ENCODE measurements around the gene EFCAB14. TPM values are rescaled to one million over a fixed set of nuclear protein-coding genes. Genes with fewer than 3 reads are reported as not detected.
"Not testable (repeated sequence)": the region's sequence is repeated elsewhere in the genome, so short reads cannot be mapped to it uniquely, and the experiment has no call there.

Gene EFCAB14
- total RNA-seq, 1 experiment from 2014 or later: 95.4 TPM

DNA sequence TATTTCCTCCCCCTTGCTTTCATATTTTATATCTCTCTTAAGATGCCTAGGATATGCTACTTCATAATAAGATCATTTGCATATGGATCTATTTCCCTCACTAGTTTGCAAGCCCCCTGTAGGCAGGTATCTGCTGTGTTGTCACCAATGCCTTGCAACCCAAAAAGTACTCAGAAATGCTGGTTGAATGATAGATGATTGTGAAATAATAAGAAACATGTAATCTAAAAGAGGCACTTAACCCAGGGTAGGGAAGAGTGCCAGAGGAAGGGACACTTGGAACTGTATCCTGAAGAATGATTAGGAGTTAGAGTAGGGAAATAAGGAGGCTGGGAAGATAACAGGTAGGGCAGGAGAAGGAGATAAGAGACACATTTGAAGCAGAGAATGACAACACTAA lies 63.1 kb downstream of the EFCAB14 start:
- Histone ChIP-seq H3K27me3 (ENCODE audit: insufficient read depth, low read depth) (no peaks in the 10 kb centered on the region), H3K27ac (no peak overlapping the region), H3K4me1 (replicated peaks; ENCODE audit: insufficient read depth) (0 out of 2 replicates have a peak, but pooled peaks cover 4% of the 10 kb centered on the region), H3K79me2 (ENCODE audit: low read depth) (no peaks in the 10 kb centered on the region), H3K36me3 (ENCODE audit: low read depth) (peaks cover 14% of the 10 kb centered on the region; the same call in 1 of the 2 replicates), H3K4me3 (no peak overlapping the region), H2AFZ (no peak overlapping the region), H3F3A (ENCODE audit: insufficient read depth, low read depth) (peaks cover 11% of the 10 kb centered on the region; the same call in 1 of the 2 replicates), H4K20me1 (ENCODE audit: insufficient read depth) (no peaks in the 10 kb centered on the region), H3K4me2 (no peak overlapping the region), H3K9me3 (ENCODE audit: insufficient read depth, low read depth) (no peaks in the 10 kb centered on the region), H3K9me2 (ENCODE audit: insufficient read depth) (no peaks in the 10 kb centered on the region)
- TF ChIP-seq, protein P1, sequence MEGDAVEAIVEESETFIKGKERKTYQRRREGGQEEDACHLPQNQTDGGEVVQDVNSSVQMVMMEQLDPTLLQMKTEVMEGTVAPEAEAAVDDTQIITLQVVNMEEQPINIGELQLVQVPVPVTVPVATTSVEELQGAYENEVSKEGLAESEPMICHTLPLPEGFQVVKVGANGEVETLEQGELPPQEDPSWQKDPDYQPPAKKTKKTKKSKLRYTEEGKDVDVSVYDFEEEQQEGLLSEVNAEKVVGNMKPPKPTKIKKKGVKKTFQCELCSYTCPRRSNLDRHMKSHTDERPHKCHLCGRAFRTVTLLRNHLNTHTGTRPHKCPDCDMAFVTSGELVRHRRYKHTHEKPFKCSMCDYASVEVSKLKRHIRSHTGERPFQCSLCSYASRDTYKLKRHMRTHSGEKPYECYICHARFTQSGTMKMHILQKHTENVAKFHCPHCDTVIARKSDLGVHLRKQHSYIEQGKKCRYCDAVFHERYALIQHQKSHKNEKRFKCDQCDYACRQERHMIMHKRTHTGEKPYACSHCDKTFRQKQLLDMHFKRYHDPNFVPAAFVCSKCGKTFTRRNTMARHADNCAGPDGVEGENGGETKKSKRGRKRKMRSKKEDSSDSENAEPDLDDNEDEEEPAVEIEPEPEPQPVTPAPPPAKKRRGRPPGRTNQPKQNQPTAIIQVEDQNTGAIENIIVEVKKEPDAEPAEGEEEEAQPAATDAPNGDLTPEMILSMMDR (conservative IDR thresholded peaks at IDR 0.05): no peak
- TF ChIP-seq EZH2 (IDR thresholded peaks at IDR 0.05; ENCODE audit: low read depth): no peak
- DNase-seq: no peak
- POLR2A ChIA-PET (ENCODE audit: unreplicated experiment): no interaction called here
- no TSS peak for BruUV-seq (replicated peaks)
- CTCF ChIA-PET: no interaction called here
- intact Hi-C loops (cut with micrococcal nuclease; ENCODE audit: unreplicated experiment): no loop called here

DNA sequence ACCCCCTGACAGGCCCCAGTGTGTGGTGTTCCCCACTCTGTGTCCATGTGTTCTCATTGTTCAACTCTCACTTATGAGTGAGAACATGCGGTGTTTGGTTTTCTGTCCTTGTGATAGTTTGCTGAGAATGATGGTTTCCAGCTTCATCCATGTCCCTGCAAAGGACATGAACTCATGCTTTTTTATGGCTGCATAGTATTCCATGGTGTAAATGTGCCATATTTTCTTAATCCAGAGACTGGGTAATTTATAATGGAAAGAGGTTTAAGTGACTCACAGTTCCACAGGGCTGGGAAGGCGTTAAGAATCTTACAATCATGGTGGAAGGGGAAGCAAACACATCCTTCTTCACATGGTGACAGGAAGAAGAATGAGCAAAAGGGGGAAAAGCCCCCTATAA lies 64.2 kb downstream of the EFCAB14 start:
- H3K9me3 ChIP-seq (ENCODE audit: insufficient read depth, low read depth); H3K4me3 ChIP-seq; BruUV-seq (replicated peaks); H3K4me2 ChIP-seq; intact Hi-C loops (cut with micrococcal nuclease; ENCODE audit: unreplicated experiment); POLR2A ChIA-PET (ENCODE audit: unreplicated experiment); H3K4me1 ChIP-seq (replicated peaks; ENCODE audit: insufficient read depth); H3K79me2 ChIP-seq (ENCODE audit: low read depth); DNase-seq; H3K27me3 ChIP-seq (ENCODE audit: insufficient read depth, low read depth); H3K27ac ChIP-seq; H3K9me2 ChIP-seq (ENCODE audit: insufficient read depth); H2AFZ ChIP-seq; CTCF ChIA-PET; H4K20me1 ChIP-seq (ENCODE audit: insufficient read depth): not testable (repeated sequence)
- H3F3A ChIP-seq (ENCODE audit: insufficient read depth, low read depth): peaks cover 11% of the 10 kb centered on the region; the same call in 1 of the 2 replicates
- peaks cover 14% of the 10 kb centered on the region; the same call in 1 of the 2 replicates for H3K36me3 ChIP-seq (ENCODE audit: low read depth)

GRCh38 chr1:46654012-46654411 lies 64.9 kb downstream of the EFCAB14 start:
- no peaks in the 10 kb centered on the region for H3K9me3 ChIP-seq (ENCODE audit: insufficient read depth, low read depth)
- H3K4me3 ChIP-seq: no peak overlapping the region
- H3K4me1 ChIP-seq (replicated peaks; ENCODE audit: insufficient read depth): 0 out of 2 replicates have a peak, but pooled peaks cover 4% of the 10 kb centered on the region
- H3K9me2 ChIP-seq (ENCODE audit: insufficient read depth): no peaks in the 10 kb centered on the region
- ChIA-PET CTCF (no interaction called here), POLR2A (ENCODE audit: unreplicated experiment) (no interaction called here)
- H3K4me2 ChIP-seq: no peak overlapping the region
- peaks cover 14% of the 10 kb centered on the region; the same call in 1 of the 2 replicates for H3K36me3 ChIP-seq (ENCODE audit: low read depth)
- H2AFZ ChIP-seq: no peak overlapping the region
- H4K20me1 ChIP-seq (ENCODE audit: insufficient read depth): no peaks in the 10 kb centered on the region
- intact Hi-C loops (cut with micrococcal nuclease; ENCODE audit: unreplicated experiment): no loop called here
- peaks cover 11% of the 10 kb centered on the region; the same call in 1 of the 2 replicates for H3F3A ChIP-seq (ENCODE audit: insufficient read depth, low read depth)
- BruUV-seq (replicated peaks): no TSS peak
- no peak overlapping the region for H3K27ac ChIP-seq
- no peaks in the 10 kb centered on the region for H3K79me2 ChIP-seq (ENCODE audit: low read depth)
- TF ChIP-seq EZH2 (IDR thresholded peaks at IDR 0.05; ENCODE audit: low read depth): no peak
- TF ChIP-seq, protein P1 (conservative IDR thresholded peaks at IDR 0.05): no peak
- no peak for DNase-seq
- no peaks in the 10 kb centered on the region for H3K27me3 ChIP-seq (ENCODE audit: insufficient read depth, low read depth)

- Histone ChIP-seq H3K27ac (0 out of 2 replicates have a peak overlapping the region, but pooled peaks have one; percentile 6), H3K79me2 (ENCODE audit: low read depth) (no peaks in the 10 kb centered on the region), H3K4me3 (no peak overlapping the region), H3K4me1 (replicated peaks; ENCODE audit: insufficient read depth) (0 out of 2 replicates have a peak, but pooled peaks cover 4% of the 10 kb centered on the region), H3K36me3 (ENCODE audit: low read depth) (peaks cover 14% of the 10 kb centered on the region; the same call in 1 of the 2 replicates), H2AFZ (no peak overlapping the region), H3K27me3 (ENCODE audit: insufficient read depth, low read depth) (no peaks in the 10 kb centered on the region), H4K20me1 (ENCODE audit: insufficient read depth) (no peaks in the 10 kb centered on the region), H3K4me2 (no peak overlapping the region), H3K9me3 (ENCODE audit: insufficient read depth, low read depth) (no peaks in the 10 kb centered on the region), H3K9me2 (ENCODE audit: insufficient read depth) (no peaks in the 10 kb centered on the region), H3F3A (ENCODE audit: insufficient read depth, low read depth) (peaks cover 11% of the 10 kb centered on the region; the same call in 1 of the 2 replicates)
- POLR2A ChIA-PET (ENCODE audit: unreplicated experiment): no interaction called here
- intact Hi-C loops (cut with micrococcal nuclease; ENCODE audit: unreplicated experiment): no loop called here
- BruUV-seq (replicated peaks): no TSS peak
- DNase-seq: no peak
- TF ChIP-seq, protein P1 (conservative IDR thresholded peaks at IDR 0.05): no peak
- TF ChIP-seq EZH2 (IDR thresholded peaks at IDR 0.05; ENCODE audit: low read depth): no peak
- CTCF ChIA-PET: no interaction called here
These were observed 65.4 kb downstream of the EFCAB14 start for GRCh38 chr1:46653405-46653958.

Data from PC-9 (cell line).